Neural cell (in vitro differentiated cells): ENCODE data around the gene FER1L5.

ENCODE experiments used
- CTCF ChIP-seq: fragments of 450-650 bp; IDR thresholded peaks from 2 replicates; pipeline ENCODE4 v1.5.1; 2014; ENCODE audit warnings: antibody characterized with exemption, mild to moderate bottlenecking, moderate library complexity; ENCODE audit not compliant: poor library complexity, severe bottlenecking
- EP300 ChIP-seq: fragments of 450-650 bp; conservative IDR thresholded peaks from 2 replicates; pipeline ENCODE4 v1.6.1; 2014; ENCODE audit warnings: antibody characterized with exemption, mild to moderate bottlenecking, moderate library complexity; ENCODE audit not compliant: poor library complexity, severe bottlenecking
- TAF1 ChIP-seq: IDR thresholded peaks from 2 replicates; pipeline ENCODE4 v1.6.1; 2012; ENCODE audit warnings: low read depth

GRCh38 chr2:96703021-96703751, 60.6 kb downstream of the FER1L5 start:
- TF ChIP-seq CTCF (no peak), EP300 (no peak), TAF1 (no peak)
